Activated naive CD8-positive, alpha-beta T cell treated with anti-CD3 and anti-CD28 coated beads, Interleukin-2, amount 50 U/mL, for 16 hours (primary cell): ENCODE measurements around the gene SAPCD1.
A peak's percentile ranks its signal among the peaks of the same experiment; 100 is the strongest.

ENCODE experiments used
- DNase-seq: peaks from one replicate; pipeline ENCODE4 v3.0.0-alpha.2; 2020; ENCODE audit warnings: low read depth, low spot score

Gene SAPCD1

GRCh38 chr6:31750411-31751022 lies 11.9 kb upstream of the SAPCD1 start:
- no peak for DNase-seq

GRCh38 chr6:31752739-31753319 lies 9.6 kb upstream of the SAPCD1 start:
- DNase-seq, result no peak

DNA sequence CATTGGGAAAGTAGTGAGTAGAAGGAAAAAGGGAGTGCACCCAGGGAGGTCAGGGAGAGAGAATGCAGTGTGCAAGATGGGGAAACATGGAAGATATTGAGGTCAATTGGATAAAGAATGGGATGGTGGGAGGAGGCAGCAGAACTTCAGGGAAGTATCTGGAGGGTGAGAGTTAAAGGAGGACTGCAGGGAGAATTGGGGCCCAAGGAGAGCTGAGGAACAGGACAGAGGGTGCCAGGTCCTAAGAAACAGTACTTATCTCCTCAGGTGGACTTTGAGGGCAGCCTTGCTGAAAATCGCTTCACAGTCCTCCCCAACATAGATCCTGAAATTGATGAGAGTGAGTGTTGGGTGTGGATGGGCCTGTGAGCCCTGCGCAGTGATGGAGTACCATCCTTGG lies 4.2 kb upstream of the SAPCD1 start:
- no peak for DNase-seq

DNA sequence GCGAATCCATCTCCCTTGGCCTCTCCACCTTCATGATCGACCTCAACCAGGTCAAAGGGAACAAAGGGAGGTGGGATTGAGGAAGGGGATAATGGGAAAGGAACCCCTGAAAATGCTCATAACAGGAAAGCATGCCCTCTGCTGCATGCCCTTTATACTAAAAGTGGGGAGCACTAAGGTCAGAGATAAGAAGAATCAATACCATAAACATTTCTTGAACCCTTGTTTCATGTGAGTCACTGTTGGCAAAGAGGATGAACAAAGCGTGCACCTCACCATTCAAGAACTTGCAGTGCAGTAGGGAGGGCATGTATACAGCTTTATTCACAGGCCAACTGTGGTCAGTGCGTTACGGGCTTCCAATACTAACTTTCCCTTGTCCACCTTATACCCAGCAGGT lies 1.7 kb upstream of the SAPCD1 start:
- DNase-seq, result no peak

- no peak for DNase-seq
These were observed 1.1 kb upstream of the SAPCD1 start for GRCh38 chr6:31761343-31761742.

DNA sequence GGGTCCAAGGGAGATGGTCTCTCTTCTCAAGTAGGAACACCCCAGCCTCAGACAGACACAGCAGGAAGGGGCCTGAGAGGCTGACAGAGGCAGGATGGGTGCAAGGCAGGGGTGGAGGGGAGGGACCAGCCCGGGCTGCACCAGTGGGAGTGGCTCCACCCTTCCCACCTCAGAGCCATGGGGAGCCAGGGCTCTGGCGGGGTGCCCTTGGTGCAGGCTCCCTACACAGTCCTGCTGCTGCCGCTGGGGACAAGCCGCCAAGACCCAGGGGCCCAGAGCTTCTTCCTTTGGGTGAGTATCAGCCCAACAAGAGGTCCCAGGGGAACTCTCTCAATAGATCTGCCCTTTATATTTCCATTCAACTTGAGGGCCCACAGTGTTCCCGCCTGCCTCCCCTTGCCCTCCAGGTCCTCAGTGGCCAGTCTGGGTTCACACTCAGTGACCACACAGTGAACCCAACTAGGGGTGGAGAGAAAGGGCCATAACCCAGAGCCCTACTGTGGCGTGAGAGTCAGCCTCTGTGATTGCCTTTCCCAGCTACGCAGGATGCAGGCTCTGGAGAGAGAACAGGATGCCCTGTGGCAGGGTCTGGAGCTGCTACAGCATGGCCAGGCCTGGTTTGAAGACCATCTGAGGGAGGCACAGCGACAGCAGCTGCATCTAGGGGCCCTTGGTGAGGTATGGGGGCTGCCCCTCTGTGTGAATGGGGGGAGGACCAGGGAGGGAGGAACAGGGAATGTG lies 592 bp downstream of the SAPCD1 start:
- no peak for DNase-seq

DNA sequence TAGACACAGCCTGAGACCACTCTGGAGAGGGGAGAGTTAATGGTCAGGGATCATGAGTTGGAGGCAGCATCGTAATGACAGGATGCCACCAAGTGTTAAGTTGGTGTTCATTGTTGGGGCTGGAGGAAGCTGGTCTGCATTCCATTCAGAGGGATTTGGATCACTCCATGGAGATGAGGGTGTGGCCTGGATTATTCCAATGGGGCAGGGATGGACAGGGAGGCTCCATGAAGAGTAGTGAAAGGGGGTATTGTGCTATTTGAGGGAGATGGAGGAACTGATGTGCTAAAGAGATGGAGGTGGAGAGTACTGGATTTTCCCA lies 1.1 kb downstream of the SAPCD1 start:
- no peak for DNase-seq

GRCh38 chr6:31764198-31764597 lies 1.7 kb downstream of the SAPCD1 start:
- no peak for DNase-seq

DNA sequence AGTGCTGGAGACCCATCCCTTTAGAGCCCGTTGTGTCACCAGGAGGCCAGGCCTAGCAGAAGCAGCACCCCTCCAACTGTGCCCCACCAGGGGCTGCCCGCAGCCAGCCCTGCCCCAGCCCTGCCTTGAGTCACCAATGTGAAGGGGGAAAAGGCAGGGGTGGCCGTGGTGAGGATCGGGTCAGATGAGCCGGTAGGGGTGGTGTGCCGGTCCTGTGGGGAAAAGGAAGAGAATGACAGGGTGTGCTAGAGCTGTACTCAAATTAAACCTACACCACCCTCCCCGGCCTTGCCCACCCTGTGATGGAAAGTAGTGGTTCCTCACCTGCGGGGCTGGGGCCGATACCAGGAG lies 3.1 kb downstream of the SAPCD1 start:
- no peak for DNase-seq

GRCh38 chr6:31765910-31766794 lies 3.7 kb downstream of the SAPCD1 start:
- DNase-seq, result no peak

- DNase-seq, result no peak
These were observed 4.7 kb downstream of the SAPCD1 start for GRCh38 chr6:31767096-31767645.

DNA sequence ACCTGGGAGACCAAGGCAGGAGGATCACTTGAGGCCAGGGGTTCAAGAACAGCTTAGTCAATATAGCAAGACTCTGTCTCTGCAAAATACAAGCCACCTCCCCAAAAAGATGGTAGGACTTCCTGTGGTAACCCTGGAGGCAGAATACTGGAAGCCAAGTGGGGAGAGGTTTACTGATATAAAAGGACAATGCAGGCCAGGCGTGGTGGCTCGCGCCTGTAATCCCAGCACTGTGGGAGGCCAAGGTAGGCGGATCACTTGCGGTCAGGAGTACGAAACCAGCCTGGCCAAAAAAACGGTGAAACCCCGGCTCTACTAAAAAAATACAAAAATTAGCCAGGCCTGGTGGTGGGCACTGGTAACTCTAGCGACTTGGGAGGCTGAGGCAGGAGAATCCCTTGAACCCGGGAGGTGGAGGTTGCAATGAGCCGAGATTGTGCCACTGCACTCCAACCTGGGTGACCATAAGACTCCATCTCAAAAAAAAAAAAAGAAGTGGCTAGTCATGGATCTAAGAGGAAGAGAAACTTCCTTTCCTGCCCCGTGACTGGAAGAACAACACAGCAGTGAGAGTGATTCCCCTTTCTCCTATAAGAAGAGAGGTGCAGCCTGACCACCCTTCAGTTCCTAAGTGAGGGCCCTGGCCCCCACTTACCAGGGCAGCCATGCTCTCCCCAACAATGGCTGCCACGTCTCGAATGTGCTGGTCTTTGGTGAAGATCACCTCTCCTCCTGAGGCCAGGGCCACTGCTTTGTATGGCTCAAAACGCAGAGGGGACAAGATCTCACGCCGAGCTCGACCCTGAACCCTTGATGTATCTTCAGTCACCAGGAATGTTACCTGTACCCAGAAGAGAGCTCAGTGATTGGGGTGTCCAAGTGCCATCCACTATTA lies 6.2 kb downstream of the SAPCD1 start:
- no peak for DNase-seq

- DNase-seq, result peak; percentile 52
These were observed 7.4 kb downstream of the SAPCD1 start for GRCh38 chr6:31769684-31770371.

GRCh38 chr6:31770860-31771259 lies 8.4 kb downstream of the SAPCD1 start:
- DNase-seq, result no peak

DNA sequence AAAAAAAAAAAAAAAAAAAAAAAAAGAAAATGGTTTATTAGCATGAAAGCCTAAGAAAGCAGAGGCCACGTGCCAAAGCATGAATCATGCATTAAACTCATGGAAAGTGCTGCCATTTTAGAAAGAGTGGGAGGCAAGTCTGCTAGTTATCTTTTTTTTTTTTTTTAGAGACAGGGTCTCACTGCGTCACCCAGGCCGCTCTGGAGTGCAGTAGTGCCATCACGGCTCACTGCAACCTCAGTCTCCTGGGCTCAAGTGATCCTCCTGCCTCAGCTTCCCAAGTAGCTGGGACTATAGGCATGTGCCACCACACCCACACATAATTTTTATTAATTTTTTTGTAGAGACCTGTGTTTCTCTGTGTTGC lies 9.5 kb downstream of the SAPCD1 start:
- no peak for DNase-seq

DNA sequence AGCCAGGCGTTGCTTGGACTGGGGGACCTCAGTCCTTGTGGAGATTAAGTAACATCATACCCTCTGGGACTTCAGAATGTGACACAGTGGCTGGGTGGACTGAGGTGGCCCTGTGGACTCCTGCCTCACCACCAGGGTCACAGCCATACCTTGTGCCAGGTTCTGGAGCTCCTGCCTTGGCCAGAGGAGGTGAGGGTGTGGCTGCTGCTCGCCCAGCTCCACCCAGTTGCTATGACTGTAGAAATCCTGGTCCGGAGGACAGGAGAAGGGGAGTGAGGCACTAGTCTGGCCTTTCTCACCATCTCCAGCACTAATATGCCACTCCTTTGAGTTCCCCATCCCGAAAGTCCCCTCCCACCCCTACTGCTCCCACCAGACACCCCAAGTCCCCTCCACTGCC lies 12.7 kb downstream of the SAPCD1 start:
- DNase-seq, result no peak

DNA sequence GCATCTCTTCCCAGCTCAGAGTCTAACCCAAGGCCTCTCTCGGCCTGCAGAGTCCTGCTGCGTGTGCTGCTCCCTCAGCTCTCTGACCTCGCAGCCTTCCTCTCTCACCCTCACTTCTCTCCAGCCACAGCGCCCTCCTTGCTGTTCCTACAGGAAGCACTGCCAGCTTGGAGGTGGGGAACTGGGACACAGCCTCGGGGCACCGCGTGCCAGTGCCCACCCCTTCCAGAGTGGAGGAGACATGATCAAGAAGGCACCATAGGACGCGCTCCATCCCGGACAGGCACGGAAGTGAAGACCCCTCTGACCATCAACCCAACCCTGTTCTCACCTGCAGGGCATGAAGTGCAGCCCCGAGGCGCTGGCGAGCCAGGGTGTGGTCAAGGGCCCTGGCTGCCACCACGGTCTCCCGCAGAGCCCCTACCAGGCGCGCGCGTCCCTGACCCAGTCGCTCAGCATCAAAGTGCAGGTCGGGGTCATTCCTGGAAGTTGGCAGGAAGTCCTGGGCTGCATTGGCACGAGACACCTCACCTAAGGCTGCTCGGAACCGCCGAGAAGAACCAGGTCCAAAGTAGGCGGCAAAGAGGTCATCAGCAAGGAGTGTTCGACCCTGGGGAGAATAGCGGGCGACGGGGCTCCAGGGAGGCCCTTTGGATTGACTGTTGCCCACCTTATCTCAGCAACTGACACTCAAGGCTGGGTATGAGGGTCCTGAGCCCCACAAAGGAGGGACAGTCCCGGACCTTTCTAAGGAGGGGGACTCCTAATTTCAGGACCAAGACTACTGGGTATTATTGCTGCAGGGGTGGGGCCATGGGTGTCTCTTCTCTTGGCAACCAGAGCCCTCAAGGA lies 13.4 kb downstream of the SAPCD1 start:
- DNase-seq, result no peak

- DNase-seq, result no peak
These were observed 14.1 kb downstream of the SAPCD1 start for GRCh38 chr6:31776485-31776988.

DNA sequence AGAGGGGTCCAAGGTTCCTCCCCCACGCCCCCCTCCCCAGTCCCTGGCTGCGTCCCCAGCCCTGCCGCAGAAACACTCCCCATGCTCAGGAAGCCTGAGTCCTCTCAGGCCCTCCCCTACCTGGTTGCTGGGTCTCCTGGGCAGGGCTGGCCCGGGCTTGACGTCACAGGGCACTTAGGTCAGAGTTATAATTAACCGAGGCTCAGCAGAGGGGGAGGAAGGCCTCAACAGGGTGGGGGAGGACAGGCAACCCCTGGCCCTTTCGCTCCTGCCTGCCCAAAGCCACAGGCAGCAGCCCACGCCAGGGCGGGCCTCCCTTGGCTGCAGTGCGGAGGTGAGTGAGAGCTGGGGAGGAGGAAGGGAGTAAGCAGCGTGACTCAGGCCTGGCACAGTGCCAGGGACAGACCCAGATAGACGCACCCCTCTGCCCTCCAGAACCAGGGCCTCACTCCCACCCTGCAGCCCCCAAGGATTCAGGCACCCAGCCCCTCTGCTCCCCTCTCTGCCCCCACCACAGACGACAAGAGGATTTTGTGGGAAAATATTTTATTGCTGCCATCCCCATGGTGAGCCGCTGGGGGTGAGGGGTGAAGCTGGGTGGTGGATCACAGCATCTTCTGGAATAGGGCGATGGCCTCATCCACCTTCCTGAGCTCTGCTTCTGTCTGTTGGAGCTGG lies 14.7 kb downstream of the SAPCD1 start, which contains the start of gene VWA7:
VWA7 (minus strand) TSS at position 340 of the 678 bp plus-strand sequence. CDS start 549 bp downstream, outside the sequence.
- peak; percentile 21 for DNase-seq
